ENCODE data around the gene EXOSC7.

The EXOSC7 gene

GRCh38 chr3:44993471-44994205, 17.6 kb downstream of the EXOSC7 start:
- no peak for TF ChIP-seq ZFX (IDR thresholded peaks at IDR 0.05)
- TF ChIP-seq, protein P1, sequence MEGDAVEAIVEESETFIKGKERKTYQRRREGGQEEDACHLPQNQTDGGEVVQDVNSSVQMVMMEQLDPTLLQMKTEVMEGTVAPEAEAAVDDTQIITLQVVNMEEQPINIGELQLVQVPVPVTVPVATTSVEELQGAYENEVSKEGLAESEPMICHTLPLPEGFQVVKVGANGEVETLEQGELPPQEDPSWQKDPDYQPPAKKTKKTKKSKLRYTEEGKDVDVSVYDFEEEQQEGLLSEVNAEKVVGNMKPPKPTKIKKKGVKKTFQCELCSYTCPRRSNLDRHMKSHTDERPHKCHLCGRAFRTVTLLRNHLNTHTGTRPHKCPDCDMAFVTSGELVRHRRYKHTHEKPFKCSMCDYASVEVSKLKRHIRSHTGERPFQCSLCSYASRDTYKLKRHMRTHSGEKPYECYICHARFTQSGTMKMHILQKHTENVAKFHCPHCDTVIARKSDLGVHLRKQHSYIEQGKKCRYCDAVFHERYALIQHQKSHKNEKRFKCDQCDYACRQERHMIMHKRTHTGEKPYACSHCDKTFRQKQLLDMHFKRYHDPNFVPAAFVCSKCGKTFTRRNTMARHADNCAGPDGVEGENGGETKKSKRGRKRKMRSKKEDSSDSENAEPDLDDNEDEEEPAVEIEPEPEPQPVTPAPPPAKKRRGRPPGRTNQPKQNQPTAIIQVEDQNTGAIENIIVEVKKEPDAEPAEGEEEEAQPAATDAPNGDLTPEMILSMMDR (conservative IDR thresholded peaks at IDR 0.05): no peak
- no peak overlapping the region for H3K27ac ChIP-seq

DNA sequence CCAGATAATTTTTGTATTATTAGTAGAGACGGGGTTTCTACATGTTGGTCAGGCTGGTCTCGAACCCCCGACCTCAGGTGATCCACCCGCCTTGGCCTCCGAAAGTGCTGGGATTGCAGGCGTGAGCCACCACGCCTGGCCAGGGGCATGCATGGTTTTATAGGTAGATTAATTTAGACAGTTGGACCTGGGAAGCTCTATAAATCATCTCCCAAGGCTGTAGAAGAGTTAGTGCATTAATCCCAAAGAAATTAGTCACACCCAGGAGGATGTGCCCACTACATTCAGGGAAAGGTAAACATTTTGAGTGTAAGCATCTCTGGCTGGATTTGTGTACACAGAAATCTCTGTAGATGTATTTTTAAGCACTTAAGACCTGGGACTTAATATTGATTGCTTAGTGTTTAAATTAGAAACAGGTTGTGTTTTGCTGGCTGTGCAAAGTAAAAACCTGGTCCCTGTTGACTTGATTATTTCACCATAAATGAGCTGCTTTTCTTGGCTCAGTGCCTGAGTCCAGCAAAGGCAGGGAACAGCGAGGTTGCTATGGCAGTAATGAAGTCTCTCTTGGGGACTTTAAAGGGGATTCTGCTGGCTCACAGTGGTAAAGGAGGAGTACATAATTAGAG, 19.2 kb downstream of the EXOSC7 start:
- no peak overlapping the region for H3K27ac ChIP-seq
- TF ChIP-seq, protein P1 (conservative IDR thresholded peaks at IDR 0.05): no peak
- TF ChIP-seq ZFX (IDR thresholded peaks at IDR 0.05): no peak

DNA sequence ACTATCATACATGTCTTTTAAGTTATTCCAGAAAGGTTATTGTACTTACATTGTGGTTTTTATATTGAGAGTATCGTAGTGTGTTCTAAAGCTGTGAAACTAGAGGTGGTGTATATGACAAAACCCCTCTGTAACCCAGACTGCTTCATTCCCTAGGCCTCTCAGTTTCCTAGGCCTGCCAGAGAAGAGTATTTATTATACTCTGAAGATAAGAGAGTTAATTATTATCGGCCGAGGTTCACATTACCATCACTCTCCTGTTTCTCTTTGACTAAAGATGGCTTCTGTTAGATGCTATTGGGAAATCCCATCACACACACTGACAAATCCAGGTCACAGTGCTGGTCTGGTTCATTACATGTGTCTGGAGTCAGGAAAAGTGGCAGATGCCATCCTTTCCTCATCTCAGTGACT, 20.5 kb downstream of the EXOSC7 start:
- no peak overlapping the region for H3K27ac ChIP-seq
- TF ChIP-seq, protein P1 (conservative IDR thresholded peaks at IDR 0.05): no peak
- no peak for TF ChIP-seq ZFX (IDR thresholded peaks at IDR 0.05)

DNA sequence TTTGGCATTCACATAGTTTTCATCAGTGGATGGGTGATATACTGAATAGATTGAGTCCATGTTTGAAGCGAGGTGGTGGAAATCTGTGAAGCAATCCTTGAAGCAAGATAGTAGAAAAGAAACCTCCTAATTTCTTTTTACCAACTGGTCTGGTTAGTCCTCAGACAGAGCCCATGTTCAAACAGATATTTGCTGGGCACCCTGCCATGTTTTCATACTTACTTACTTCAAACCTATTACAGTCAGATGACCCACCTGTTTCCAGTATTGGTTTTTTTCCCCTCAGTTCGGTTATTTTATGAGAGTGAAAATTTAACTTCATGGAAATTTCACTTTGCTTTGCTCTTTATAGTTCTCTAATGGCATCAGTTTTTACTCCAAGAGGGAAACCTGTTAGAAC, 23.7 kb downstream of the EXOSC7 start:
- H3K27ac ChIP-seq: no peak overlapping the region
- TF ChIP-seq, protein P1 (conservative IDR thresholded peaks at IDR 0.05): no peak
- TF ChIP-seq ZFX (IDR thresholded peaks at IDR 0.05): no peak

DNA sequence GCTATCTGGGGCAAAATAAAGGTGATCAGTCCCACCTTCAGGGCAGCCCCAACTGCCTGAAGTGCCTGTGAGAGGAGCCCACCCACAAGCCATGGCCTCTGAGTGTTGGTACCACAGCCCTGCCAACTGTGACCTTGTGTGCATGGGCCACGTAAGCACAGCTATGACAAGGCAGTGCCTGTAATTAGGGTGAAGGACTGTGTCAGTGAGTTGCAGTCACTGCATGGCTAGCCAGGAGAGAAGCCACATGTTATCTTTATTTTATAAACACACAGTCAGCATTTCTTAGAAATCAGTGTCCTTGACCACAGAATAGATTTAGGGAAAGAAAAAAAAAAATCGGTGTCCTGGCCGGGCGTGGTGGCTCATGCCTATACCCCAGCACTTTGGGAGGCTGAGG, 24.8 kb downstream of the EXOSC7 start:
- no peak for TF ChIP-seq ZFX (IDR thresholded peaks at IDR 0.05)
- TF ChIP-seq, protein P1 (conservative IDR thresholded peaks at IDR 0.05): no peak
- H3K27ac ChIP-seq: no peak overlapping the region

- no peak for TF ChIP-seq ZFX (IDR thresholded peaks at IDR 0.05)
- TF ChIP-seq, protein P1 (conservative IDR thresholded peaks at IDR 0.05): 0 out of 2 replicates have a peak, but pooled peaks have one; percentile 6
- H3K27ac ChIP-seq: no peak overlapping the region
These were observed 25.7 kb downstream of the EXOSC7 start for GRCh38 chr3:45001738-45002137.

GRCh38 chr3:45002139-45002660, 26.2 kb downstream of the EXOSC7 start:
- H3K27ac ChIP-seq: no peak overlapping the region
- TF ChIP-seq ZFX (IDR thresholded peaks at IDR 0.05): no peak
